ENCODE measurements around the gene KCNG2. TPM values are rescaled to one million over a fixed set of nuclear protein-coding genes. Genes with fewer than 3 reads are reported as not detected.

Gene KCNG2
- total and polyA plus RNA-seq, 2 donors (not counting 1 experiment from before 2014, with no cell fraction given), result not detected

GRCh38 chr18:79868811-79869541, 71.2 kb downstream of the KCNG2 start:
- no peak for DNase-seq
- intact Hi-C loops (cut with micrococcal nuclease), result no loop called here

More at GRCh38 chr18:79868811-79869541, 71.2 kb downstream of the KCNG2 start:
- Histone ChIP-seq H2AFZ (ENCODE audit: insufficient read depth, low read depth, low read length, poor library complexity, severe bottlenecking) (no peak overlapping the region), H3K27ac (ENCODE audit: low read length in 2 of 2) (no peak overlapping the region), H3K4me1 (ENCODE audit: control insufficient read depth in 2 of 2, insufficient read depth in 2 of 2, low read length in 2 of 2) (no peaks in the 10 kb centered on the region), H3K4me2 (replicated peaks; ENCODE audit: low read depth, low read length, poor library complexity, severe bottlenecking) (no peak overlapping the region), H3K9me3 (ENCODE audit: control extremely low read depth in 1 of 3, control insufficient read depth in 2 of 3, insufficient read depth in 1 of 3, low read length in 2 of 3) (peaks cover 0 to 5% (median 0%) of the 10 kb centered on the region in 3 donors), H3K79me2 (ENCODE audit: control insufficient read depth, insufficient read depth, low read length) (no peaks in the 10 kb centered on the region), H4K20me1 (ENCODE audit: control insufficient read depth, insufficient read depth, low read length, poor library complexity, severe bottlenecking) (no peaks in the 10 kb centered on the region), H3K9ac (ENCODE audit: low read length) (no peak overlapping the region), H3K27me3 (replicated peaks in 1 of 4; ENCODE audit: control extremely low read depth in 1 of 4, control insufficient read depth in 3 of 4, insufficient read depth in 4 of 4, low read length in 3 of 4) (no peaks in the 10 kb centered on the region), H3K36me3 (replicated peaks in 1 of 2; ENCODE audit: control extremely low read depth in 1 of 2, control insufficient read depth in 1 of 2, extremely low read depth in 1 of 2, insufficient read depth in 2 of 2, low read length in 1 of 2) (no peaks in the 10 kb centered on the region), H3K4me3 (ENCODE audit: control extremely low read depth in 1 of 5, extremely low read depth in 1 of 5, insufficient read depth in 1 of 5, low read depth in 2 of 5, low read length in 4 of 5) (no peak overlapping the region)
- no peak for ATAC-seq (ENCODE audit: low read depth)
- POLR2A ChIA-PET, result interaction anchor here (0.6 kb wide), 1 partner anchor 477 kb away, joined by 6 read pairs; no protein-coding TSS in a partner anchor
- H3K27me3 Mint-ChIP-seq, result no peaks in the 10 kb centered on the region
- H3K9me3 Mint-ChIP-seq (ENCODE audit: insufficient read depth), result no peaks in the 10 kb centered on the region
- TF ChIP-seq CTCF (IDR thresholded peaks at IDR 0.05) (no peak), EZH2 (IDR thresholded peaks at IDR 0.05; ENCODE audit: borderline replicate concordance, insufficient read depth, low read depth, low read length, poor library complexity, severe bottlenecking) (no peak)
- WGBS (ENCODE audit: insufficient coverage), result 90% methylated on average over 32 of the region's 32 CpGs
- CTCF ChIA-PET, result no interaction called here
- no peaks in the 10 kb centered on the region for H3K4me1 Mint-ChIP-seq
- H3K4me3 Mint-ChIP-seq, result no peak overlapping the region
- no peak overlapping the region for H3K27ac Mint-ChIP-seq
